Stimulated activated naive CD4-positive, alpha-beta T cell (primary cell): ENCODE results near the gene AEBP2.
"Not testable (repeated sequence)": the region's sequence is repeated elsewhere in the genome, so short reads cannot be mapped to it uniquely, and the experiment has no call there.

ENCODE experiments used
- DNase-seq, 6 experiments: peaks; one replicate each; lab custom pipeline; 2025; lab: John Stamatoyannopoulos, UW

AEBP2 gene

DNA sequence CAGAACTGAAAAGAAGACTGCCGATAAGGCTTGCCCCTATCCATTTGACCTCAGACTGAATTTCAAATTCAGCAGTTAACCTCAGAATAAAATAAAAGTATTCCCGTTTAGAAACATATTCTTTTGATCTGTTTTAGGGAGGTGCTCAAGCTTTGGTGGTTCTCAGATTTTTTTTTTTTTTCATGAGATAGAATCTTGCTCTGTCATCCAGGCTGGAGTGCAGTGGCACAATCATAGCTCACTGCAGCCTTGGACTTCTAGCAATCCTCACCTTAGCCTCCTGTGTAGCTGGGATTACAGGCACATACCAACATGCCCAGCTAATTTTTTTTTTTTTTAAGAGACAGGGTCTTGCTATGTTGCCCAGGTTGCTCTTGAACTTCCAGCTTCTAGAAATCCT, 15.5 kb downstream of the AEBP2 start:
- no peak for DNase-seq

DNA sequence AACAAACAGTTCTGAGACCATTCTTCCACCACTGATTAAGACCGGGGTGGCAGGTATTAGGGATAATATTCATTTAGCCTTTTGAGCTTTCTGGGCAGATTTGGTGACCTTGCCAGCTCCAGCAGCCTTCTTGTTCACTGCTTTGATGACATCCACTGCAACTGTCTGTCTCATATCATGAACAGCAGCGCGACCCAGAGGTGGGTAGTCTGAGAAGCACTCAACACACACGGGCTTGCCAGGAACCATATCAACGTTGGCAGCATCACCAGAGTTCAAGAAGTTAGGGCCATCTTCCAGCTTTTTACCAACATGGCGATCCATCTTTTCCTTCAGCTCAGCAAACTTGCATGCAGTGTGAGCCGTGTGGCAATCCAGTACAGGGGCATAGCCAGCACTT, 16.9 kb downstream of the AEBP2 start:
- no peak for DNase-seq

DNA sequence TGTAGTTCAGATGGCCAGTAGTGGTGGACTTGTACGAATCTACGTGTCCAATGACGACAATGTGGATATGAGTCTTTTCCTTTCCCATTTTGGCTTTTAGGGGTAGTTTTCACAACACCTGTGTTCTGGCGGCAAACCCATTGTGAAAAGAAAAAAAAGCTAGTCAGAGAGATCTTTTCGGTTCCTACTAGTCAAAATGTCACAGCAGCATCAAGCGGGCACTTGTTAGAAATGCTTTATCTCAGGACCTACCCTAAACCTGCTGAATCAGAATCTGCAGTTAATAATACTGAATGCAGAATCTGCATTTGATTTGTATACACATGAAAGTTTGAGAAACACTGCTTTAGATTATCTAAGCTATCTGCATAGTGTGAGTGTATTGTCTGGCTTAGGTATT, 18.3 kb downstream of the AEBP2 start:
- DNase-seq, result no peak

DNA sequence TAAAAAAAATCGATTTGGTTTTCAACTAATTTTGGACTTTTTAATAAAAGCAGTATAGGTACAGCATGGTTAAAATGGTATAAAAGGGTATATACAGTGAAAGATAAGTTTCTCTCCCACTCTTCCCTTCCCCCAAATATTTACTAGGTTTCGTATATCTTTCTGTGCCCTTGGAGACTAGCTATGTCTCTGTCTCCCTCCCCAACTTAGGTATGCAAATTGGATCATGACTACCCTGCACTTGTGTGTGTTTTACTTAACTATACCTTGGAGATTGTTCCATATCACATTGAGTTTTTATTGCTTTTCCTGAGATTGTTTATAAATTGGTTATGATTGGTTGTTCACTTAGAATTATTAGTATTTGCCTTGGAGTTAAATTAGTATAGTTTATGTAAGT, 19.4 kb downstream of the AEBP2 start:
- no peak for DNase-seq

DNA sequence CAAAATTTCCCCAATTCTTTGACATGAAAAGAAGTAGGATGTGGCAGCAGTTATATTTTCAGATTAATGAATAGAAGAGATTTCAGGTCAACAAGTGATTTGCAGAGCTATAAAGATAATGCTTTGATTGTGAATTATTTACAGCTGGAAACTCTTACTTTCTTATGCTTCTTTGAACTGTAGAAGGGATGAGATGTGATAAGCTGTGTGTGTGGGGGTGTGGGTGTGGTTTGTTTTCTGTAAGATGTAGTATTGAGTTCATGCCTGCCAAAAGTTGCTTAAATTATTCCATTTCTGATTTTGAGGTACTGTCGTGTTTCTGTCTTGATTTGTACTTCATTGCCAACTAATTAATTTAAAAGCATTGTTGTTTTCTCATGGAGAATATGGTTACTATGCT, 22.7 kb downstream of the AEBP2 start:
- DNase-seq, result no peak

DNA sequence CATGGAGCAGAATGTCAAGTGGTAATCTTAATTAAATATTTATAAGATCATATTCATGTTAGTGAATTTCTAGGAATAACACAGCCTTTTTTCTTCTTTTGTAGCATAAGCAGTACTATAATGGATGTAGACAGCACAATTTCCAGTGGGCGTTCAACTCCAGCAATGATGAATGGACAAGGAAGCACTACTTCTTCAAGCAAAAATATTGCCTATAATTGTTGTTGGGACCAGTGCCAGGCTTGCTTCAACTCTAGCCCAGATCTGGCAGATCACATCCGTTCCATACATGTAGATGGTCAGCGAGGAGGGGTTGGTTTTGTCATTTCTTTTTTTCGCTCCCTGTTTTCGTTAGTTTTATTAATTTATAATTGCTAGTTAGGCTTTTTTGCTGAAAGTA, 23.1 kb downstream of the AEBP2 start:
- no peak for DNase-seq

DNA sequence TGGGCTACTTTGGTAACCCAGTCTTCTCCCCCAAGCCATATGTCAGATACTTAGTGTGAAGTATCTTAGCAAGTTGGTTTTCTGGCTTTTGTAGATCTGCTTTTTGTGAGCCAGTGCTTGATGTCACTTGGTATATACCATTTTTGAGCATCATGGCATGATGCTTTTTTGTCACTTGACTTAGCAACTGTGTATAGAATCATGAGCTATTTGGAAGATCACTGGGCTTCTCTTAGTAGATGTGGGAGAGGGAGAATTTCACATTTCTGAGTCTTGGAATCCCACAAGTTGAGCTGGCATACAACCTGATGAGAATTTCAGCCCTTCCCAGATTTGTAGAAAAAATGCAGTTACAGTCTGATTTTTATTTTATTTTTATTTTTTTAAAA, 24.9 kb downstream of the AEBP2 start:
- DNase-seq, result no peak

DNA sequence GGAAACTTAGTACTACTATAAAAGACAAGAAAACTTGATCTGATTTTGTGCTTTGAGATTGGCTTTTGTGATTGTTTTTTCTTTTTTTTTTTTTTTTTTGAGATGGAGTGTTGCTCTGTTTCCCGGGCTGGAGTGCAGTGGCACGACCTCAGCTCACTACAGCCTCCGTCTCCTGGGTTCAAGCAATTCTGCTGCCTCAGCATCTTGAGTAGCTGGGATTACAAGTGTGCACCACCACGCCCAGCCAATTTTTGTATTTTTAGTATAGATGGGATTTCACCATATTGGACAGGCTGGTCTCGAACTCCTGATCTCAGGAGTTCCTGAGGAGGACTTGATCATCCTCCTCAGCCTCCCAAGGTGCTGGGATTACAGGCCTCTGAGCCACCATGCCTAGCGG, 26.4 kb downstream of the AEBP2 start:
- DNase-seq, result no peak

DNA sequence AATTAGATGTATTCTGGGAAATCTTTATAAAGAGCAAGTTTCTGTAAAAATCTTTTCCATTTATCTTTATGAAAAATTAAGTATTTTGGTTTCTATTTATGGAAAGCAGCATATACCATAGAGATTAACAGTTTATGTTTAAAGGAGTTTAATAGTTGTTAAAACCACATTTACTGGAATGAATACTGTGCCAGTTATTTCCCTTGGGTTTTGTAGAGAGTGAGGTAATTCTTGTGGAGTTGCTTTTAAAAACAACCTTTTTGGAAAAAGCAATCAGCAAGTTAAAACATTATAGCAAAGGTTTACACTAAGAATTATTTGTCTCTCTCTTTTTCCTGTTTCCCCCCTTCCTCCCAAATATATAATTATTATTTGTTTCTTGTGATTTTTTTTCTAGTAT, 34.9 kb downstream of the AEBP2 start:
- DNase-seq, result no peak

DNA sequence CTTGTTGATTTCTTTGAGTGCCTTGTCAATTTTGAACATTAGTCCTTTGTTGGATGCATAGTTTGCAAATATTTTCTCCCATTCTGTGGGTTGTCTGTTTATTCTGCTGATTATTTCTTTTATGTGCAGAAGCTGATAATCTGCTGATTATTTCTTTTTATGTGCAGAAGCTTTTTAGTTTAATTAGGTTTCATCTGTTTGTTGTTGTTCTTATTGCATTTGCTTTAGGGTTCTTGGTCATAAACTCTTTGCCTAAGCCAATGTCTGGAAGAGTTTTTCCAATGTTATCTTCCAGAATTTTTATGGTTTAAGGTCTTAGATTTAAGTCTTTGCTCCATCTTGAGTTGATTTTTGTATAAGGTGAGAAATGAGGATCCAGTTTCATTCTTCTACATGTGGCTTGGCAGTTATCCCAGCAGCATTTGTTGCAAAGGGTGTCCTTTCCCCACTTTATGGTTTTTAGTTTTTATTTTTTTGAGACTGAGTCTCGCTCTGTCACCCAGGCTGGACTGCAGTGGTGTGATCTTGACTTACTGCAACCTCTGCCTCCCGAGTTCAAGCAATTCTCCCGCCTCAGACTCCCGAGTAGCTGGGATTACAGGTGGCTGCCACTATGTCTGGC, 36.7 kb downstream of the AEBP2 start:
- not testable (repeated sequence) for DNase-seq

DNA sequence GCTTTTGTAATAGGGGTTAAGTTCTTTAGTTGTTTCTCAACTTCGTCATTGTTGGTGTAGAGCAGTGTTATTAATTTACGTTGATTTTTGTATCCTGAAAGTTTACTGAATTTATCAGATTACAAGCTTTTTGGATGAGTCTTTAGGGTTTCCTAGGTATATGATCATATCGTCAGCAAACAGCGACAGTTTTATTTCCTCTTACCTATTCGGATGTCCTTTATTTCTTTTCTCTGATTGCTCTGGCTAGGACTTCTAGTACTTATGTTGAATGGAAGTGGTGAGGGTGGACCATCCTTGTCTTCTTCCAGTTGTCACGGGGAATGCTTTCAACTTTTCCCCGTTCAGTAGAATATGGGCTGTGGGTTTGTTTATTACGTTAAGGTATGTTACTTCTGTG, 37.8 kb downstream of the AEBP2 start:
- DNase-seq, result no peak

DNA sequence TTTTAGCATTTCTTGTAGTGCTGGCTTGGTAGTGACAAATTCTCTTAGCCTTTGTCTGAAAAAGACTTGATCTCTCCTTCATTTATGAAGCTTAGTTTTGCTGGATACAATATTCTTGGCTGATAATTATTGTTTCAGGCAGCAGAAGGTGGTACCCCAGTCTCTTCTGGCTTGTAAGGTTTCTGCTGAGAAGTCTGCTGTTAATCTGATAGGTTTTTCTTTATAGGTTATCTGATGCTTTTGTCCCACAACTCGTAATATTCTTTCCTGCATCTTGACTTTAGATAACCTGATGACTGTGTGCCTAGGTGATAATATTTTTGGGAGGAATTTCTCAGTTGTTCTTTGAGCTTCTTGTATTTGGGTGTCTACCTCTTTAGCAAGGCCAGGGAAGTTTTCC, 41.2 kb downstream of the AEBP2 start:
- DNase-seq, result no peak

DNA sequence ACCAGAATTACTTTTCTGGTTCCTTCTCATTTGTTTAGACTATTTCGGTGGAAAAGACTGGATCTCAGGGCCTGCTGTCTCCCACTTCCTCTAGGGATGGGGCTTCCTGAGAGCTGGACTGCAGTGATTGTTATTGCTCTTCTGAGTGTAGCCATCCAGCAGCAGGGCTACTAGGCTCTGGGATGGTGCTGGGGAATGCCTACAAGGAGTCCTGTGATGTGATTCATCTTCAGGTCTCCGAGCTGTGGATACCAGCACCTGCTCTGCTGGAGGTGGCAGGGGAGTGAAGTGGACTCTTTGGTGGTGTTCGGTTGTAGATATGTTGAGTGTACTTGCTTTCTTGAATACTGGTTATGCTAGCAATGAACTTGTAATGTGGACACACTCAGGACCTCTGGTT, 42.7 kb downstream of the AEBP2 start:
- no peak for DNase-seq

DNA sequence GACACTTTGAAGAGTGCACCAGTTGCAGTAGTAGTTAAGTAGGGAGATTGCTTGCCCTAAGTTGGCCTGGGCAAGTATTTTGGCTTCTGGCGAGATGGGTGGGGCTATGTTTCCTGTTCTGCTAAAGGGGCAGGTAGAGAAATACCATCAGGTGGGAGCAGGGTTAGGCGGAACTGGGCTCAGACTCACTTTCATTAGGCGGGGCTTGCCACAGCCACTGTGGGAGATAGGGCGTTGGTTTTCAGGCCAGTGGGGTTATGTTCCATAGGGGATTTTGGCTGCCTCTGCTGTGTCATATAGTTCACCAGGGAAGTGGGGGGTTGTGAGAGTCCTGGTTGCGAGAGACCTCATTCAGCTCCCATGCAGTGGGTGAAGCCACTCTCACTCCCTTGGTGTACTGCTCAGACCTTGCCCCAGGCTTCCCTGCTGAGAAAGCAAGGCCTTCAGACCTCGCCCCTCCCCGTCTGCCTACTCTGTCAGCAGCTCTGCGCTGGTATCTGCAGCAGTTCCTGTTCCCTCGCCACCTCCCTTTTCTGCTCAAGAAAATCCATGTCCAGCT, 43.3 kb downstream of the AEBP2 start:
- no peak for DNase-seq

DNA sequence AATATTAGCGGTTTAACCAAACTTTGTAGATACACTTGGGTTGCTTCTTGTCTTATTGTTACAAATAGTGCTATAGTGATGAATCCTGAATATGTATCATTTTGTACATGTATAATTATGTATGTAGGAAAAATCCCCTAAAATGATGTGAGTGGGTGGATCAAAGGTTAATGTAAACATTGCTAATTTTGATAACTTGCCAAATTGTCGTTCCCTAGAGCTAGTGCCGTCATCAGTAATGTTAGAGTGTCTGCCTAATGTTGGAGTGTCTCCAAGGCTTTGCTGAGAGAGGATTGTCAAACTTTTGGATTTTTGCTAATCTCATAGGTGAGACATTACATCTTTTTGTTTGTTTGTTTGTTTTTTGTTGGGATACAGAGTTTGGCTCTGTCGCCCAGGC, 44.4 kb downstream of the AEBP2 start:
- DNase-seq, result no peak

DNA sequence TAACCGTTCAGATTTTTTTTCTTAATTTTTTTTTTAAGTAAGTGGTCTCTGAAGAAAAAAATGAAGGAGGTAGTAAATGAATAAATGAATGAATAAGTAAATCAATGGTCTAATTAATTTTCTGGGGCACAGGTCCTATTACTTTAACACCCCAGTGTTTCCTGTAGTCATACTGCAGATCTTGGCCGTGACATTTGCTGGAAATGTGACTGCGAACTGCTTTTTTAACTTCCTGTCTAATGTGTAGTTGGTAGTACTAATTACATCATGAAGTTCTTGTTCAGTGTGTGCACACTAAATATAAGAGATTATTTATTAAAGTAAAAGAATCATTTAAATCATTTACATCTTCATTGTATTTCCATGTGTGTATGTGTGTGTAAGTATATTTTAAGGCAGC, 45.4 kb downstream of the AEBP2 start:
- DNase-seq, result peak in 1 of 6 experiments; percentile 1

DNA sequence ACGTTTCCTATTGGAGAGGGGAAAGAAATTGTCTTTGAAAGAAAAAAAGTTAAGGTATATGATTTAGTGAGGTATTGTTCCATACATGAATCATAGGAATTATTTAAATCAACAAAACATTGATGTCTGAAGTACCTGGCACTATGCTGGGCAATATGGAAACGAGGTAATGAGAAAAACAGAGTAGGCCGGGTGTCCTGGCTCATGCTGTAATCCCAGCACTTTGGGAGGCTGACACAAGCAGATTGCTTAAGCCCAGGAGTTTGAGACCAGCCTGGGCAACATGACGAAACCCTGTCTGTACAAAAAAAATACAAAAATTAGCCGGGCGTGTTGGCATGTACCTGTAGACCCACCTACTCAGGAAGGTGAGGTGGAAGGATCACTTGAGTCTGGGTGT, 45.9 kb downstream of the AEBP2 start:
- no peak for DNase-seq

DNA sequence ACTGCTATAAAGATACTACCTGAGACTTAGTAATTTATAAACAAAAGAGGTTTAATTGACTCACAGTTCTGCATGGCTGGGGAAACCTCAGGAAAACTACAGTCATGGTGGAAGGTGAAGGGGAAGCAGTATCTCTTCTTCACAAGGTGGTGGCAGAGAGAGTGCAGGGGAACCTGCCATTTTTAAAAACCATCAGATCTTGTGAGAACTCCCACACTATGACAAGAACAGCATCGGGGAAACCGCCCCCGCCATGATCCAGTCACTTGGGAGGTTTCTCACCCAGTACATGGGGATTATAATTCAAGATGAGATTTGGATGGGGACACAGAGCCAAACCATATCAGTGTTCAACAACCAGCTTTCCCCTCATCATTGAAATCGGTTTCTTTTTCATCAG, 49.9 kb downstream of the AEBP2 start:
- DNase-seq, result no peak

DNA sequence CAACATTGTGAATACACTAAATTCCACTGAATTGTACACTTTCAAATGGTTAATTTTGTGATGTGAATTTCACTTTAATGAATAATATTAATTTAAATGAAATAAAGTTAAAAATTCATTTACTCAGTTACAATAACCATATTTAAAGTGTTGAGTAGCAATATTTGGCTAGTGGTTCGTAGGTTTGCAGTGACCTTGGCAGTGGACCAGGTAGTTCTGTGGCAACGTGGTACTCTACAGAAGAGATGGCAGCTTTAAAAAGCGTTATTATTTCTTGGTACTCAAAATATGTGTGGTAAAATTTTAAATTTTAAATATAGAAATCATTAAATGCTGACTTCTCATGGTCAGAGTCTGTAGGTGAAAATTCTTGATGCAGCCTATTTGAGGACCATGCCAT, 51.6 kb downstream of the AEBP2 start:
- DNase-seq, result no peak

DNA sequence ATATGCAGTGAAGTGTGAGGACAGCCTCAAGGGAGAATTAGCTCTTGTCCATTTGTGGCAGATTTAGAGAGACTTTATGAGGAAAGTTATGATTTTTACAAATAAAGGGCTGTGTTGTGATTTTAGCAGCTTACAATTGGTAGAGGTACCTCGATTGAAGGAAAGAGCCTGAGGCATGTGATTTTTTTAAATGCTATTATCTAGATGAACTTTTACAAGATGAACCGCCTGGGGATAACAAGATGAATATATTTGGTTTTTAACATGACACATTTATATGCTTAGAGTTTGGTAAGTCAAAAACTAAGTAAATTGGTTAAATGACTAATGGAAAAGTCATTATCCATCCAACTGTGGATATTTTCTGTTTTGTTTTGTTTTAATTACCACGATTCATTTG, 52.6 kb downstream of the AEBP2 start:
- no peak for DNase-seq

DNA sequence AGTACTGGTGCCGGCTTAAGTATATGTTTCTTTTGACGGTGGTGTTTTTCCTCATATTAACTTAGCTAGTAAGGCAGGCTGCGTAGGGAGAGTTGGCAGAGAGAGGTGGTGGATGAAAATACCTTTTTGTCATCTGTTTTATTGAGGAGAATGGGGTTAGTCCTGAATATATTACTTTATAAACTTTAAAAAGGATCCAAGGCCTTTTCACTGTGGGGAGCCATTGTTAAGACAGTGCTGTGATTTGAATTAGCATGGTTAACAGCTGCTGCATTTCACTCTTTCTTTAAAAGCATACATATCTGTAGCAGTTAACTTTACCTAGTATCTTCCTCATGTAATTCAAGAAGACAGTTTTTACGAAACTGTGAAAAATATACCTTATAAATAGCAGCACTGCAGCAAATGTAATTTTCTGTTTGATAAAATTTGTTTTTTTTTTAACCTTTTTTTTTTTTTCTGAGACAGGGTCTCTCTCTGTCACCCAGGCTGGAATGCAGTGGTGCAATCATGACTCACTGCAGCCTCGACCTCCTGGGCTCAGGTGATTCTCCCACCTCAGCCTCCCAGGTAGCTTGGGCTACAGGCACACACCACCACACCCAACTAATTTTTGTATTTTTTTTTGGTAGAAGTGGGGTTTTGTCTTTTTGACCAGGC, 57.1 kb downstream of the AEBP2 start:
- DNase-seq, result no peak

DNA sequence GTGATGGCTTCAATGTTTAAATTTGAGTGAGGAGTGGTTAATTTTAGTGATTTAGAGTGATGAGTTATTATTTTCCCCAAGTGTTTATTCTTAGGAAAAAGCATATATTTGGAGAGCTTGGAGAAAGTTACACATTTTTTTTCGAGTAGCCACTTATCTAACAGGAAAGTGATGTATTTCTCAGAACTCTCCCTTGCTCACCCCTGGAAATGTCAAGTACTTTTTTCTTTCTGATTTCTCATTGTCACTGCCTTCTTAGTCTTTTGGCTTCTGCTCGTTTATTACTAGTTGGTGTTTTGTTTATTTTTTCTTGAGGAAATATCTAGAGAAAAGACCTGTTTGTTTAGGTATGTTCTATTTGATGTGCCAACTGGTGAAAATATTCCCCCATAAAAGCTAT, 58.8 kb downstream of the AEBP2 start:
- DNase-seq, result no peak

DNA sequence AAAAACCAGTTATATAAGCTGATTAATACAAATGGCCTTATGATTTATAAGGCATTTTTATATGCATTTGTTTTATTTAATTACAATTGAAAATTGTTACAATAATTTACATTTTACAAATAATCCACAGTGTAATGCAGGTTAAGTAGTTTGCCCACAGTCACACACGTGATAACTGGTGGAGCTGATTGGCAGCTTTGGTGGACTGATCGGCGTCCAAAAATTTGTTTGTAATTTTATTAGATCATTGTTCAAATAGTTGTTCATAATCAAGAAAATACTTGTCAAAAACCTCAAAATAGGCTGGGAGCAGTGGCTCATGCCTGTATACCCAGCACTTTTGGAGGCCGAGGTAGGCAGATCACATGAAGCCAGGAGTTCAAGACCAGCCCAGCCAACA, 59.7 kb downstream of the AEBP2 start:
- no peak for DNase-seq

DNA sequence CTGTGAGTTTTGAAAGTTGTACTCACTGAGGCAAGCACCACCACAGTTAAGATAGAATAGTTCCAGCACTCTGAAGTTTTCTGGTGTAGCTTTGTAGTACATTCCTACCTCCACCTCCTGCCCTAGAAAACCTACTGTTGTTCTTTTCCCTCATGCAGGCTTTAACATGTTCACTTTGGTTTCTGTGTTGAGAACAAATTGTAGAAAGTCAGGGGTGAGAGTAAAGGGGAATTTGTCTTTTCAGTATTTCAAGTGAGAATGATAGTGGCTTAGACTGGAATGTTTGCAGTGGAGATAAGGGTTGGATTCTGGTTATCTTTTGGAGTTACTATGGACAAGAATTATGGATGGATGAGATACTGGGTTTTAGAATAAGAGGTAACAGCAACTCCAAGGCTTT, 67.2 kb downstream of the AEBP2 start:
- no peak for DNase-seq
